ENCODE results near the gene NHERF1.

DNA sequence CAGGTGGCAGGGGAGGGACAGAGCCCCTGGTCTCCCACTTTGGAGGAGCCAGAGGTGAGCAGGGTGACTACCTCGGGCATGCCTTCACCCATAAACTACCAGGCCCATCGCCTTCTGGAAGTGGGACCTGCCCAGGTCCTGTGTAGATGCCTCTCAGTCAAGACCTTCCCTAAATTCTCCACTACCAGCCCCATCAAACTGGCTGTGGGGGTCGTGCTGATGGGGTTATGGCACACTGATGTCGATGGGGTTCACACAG lies 17.2 kb upstream of the NHERF1 start:
- no peak for TF ChIP-seq CEBPB (IDR thresholded peaks at IDR 0.05)
- TF ChIP-seq EP300 (IDR thresholded peaks at IDR 0.05; ENCODE audit: borderline replicate concordance) = no peak
- TF ChIP-seq, protein P1, sequence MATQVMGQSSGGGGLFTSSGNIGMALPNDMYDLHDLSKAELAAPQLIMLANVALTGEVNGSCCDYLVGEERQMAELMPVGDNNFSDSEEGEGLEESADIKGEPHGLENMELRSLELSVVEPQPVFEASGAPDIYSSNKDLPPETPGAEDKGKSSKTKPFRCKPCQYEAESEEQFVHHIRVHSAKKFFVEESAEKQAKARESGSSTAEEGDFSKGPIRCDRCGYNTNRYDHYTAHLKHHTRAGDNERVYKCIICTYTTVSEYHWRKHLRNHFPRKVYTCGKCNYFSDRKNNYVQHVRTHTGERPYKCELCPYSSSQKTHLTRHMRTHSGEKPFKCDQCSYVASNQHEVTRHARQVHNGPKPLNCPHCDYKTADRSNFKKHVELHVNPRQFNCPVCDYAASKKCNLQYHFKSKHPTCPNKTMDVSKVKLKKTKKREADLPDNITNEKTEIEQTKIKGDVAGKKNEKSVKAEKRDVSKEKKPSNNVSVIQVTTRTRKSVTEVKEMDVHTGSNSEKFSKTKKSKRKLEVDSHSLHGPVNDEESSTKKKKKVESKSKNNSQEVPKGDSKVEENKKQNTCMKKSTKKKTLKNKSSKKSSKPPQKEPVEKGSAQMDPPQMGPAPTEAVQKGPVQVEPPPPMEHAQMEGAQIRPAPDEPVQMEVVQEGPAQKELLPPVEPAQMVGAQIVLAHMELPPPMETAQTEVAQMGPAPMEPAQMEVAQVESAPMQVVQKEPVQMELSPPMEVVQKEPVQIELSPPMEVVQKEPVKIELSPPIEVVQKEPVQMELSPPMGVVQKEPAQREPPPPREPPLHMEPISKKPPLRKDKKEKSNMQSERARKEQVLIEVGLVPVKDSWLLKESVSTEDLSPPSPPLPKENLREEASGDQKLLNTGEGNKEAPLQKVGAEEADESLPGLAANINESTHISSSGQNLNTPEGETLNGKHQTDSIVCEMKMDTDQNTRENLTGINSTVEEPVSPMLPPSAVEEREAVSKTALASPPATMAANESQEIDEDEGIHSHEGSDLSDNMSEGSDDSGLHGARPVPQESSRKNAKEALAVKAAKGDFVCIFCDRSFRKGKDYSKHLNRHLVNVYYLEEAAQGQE (IDR thresholded peaks at IDR 0.05; ENCODE audit: low read depth) = no peak
